ENCODE data around the gene HINT3.
"Not testable (repeated sequence)": the region's sequence is repeated elsewhere in the genome, so short reads cannot be mapped to it uniquely, and the experiment has no call there.

HINT3 gene

GRCh38 chr6:125940247-125941041 is 16.1 kb upstream of the HINT3 start:
- DNase-seq: no peak

DNA sequence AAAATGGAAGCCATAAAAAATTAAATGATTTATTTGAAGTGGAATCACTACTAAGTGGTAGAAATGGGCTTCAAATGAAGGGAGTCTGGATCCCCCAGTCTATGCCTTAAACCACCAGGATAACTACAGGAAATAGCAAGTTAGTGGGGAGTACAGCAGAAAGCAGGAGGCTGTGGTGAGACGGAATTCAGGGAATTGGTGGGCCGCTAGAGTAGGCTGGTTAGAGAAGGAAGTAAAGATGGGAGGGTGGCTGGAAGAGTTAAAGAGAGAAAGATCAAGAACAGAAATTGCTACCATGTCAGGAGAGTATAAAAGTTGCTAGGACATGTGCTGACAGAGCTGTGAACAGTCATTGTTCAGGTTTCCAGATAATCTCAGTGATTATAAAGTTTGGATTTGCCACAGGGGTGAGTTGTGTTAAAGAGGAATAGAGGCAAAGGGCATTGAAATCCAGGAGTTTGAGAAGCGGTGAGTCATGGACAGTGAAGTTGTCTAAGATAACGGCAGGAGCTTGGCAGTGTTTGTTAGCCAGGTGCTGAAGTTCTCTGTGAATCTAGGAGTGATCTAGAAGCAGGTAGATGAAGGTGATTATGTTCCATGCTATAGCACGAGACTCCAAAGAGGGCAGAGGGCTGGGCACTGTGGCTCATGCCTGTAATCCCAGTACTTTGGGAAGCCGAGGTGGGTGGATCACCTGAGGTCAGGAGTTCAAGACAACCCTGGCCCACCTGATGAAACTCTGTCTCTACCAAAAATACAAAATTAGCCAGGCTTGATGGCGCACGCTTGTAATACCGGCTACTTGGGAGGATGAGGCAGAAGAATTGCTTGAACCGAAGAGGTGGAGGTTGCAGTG is 13.7 kb upstream of the HINT3 start:
- no peak for DNase-seq

DNA sequence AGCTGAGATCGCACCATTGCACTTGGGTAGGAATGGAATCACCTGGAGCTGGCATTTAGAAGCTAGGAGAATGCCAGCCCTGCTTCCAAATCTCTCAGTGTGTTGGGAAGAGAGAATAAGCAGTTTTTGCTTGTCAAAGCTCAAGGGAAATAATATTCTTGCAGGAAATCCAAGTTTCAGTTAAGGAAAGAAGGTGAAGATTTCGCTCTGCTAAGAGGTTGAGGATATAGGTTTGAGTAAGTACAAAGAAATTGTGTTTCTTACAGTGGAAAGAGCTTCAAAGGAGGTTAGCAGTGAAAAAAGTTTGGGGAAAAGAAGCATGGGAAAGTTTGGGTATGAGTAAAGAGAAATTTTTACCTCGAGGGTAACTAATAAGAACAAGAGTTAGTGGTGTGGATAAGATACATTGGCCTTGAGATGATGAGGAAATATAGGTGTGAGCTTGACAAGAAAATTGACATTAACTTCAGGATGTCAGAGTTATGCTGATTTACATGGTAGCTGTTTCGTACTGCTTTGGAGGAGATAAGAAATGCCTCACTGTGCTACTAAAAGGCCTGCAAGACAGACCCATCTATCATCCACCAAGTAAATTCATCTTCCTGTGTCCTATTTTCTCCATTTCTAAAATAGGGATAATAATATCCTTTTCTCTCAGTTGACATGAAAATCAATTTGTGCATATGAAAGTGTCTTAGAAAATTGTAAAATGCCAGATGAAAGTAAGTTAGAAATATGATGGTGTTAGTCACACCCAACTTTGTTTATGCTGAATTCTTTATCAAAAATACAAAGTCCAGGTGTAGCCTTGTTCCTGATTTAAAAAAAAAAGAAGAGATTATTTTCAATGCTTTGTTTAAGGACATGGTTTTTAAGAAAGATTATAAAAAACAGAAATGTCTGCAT is 12.8 kb upstream of the HINT3 start:
- no peak for DNase-seq

- DNase-seq: no peak
Measured at GRCh38 chr6:125944434-125944816, 12.1 kb upstream of the HINT3 start.

DNA sequence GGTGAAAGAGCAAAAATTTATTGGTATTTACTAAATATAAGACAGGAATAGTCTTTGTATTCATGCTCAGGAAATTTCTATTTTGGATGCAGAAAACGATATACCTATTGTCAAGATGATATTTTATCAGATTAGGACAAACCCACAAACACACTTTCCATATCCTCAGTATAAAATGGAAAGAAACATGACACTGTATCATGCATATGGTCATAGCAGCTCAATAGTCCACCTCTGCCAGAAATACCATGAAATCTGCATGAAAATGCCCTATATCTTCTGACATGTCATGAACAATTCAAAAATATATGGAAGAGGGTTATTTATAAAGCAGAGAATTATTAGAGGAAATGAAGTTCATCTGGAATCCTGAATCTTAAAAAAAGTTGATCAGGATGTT is 11.7 kb upstream of the HINT3 start:
- DNase-seq: no peak

- DNase-seq: no peak
Measured at GRCh38 chr6:125945378-125946141, 11.0 kb upstream of the HINT3 start.

DNA sequence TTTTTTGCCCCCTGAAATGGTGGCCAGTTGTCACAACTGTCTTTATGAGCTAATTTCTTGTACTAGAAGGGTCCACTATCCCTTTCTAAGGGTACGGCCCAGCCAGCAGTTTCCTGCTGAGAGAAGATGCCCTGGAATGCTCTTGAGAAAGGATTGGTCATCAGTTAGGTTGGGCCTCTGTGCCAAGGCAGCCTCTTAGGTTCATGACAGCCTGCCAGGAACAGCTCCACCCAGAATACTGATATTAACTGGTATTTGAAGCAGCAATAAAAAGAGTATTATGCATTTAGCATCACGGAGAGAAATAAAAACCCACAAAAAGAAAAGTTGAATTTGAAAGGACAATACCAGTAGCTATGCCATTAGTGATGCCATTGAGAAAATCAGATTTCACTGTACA is 9.0 kb upstream of the HINT3 start:
- no peak for DNase-seq

- DNase-seq: no peak
Measured at GRCh38 chr6:125948455-125948854, 8.1 kb upstream of the HINT3 start.

- DNase-seq: no peak
Measured at GRCh38 chr6:125949069-125949468, 7.5 kb upstream of the HINT3 start.

DNA sequence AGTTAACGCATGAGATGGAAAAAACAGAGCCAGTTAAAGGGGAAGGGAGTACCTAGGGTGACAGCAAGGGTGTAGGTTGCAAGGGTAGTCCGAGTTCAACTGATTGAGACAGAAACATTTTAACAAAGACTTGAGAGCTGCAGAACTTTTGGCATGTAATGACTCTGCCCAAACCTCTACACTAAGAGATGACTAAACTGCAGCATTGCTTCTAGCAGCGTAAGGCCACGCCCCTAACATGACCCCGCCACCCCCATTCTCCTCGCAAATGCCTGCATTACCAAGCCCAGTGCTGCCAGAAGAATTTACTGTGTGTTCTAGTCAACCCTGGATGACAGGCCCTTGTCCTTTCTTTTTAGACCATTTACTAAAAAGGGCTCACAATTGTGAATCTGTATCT is 6.3 kb upstream of the HINT3 start:
- no peak for DNase-seq

- DNase-seq: not testable (repeated sequence)
Measured at GRCh38 chr6:125950716-125951115, 5.9 kb upstream of the HINT3 start.

DNA sequence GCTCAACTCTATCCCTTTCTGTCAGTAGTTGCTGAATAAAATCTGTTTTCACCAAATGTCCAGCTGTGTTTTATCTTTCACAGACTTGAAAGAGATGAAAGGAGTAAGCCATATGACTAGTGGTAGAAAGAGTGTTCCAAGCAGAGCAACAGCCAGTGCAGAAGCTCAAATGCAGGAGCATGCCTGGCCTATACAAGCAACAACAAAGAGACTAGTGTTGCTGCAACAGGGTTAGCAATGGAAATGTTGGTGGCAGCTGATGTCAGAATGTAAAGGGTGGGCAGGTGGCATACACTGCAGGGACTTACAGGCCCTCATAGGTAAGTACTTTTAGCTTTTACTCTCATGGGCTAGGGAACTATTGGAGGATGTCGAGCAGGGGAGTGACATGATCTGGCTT is 5.2 kb upstream of the HINT3 start:
- no peak for DNase-seq

GRCh38 chr6:125952764-125953501 is 3.6 kb upstream of the HINT3 start:
- DNase-seq: no peak

GRCh38 chr6:125953502-125953875 is 3.1 kb upstream of the HINT3 start:
- peak; percentile 46 for DNase-seq

DNA sequence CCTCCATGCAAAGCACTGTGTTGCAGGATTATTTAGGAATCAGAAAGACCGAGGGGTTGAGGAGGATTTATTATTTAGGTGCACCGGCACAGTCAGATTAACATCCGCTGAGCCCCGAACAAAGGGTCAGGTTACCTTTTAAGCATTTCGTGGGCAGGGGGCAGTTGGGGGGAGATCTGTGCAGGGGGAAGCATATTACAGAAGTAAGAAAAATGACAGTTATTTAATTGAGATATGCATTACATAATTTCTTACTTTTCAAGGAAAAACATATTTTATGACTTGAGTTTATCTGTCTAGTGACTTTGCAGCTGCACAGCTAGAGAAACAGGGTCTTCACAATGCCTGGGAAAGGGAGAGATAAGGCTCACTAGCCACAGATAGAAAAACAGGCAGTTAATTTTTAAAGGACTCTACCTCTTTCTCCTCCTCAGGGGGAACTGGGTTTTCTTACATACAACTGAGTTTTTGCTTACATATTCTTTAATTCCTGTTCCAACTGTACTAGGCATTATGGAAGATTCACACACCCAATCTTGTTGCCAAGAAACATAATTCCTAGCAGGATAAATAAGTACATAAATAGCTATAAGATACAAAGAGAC is 1.7 kb upstream of the HINT3 start:
- no peak for DNase-seq

- DNase-seq: no peak
Measured at GRCh38 chr6:125955973-125956372, 597 bp upstream of the HINT3 start.

GRCh38 chr6:125957391-125957693 is 772 bp downstream of the HINT3 start:
- no peak for DNase-seq

DNA sequence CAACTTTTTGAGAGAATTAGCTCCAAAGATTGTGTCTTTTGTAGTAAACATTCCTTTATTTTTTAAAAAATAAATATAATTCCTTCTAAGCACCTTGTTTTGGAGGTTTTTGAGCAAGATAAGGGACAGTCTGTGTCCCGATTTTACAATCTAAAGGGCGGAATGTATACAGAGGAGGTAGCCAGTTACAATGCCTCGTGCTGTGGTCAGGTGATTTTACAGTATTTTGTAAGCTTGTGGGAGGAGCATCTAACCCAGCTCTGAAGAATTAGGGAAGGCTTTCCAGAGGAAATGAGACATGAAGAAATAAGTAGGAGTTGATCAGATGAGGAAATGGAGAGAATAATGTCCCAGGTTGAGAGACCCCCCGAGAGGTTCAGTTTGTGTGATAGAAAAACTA is 1.3 kb downstream of the HINT3 start:
- no peak for DNase-seq

DNA sequence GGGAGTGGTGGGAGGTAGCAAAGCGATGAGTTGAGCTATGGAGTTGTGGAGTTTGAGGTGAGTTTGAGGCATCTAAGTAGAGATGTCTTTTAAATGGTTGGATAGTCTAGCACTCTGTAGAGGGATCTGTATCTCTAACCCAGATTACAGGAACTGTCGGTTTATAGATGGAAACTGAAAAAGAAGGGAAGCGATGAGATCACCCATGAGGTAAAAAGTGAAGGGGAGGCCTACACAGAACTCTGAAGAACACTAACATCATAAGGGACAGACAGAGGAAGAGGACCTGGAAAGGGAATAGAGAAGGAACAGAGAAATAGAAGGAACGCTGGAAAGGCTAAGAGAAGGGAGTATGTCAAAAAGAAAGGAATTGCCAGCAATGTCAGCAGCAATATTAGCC is 2.5 kb downstream of the HINT3 start:
- no peak for DNase-seq

DNA sequence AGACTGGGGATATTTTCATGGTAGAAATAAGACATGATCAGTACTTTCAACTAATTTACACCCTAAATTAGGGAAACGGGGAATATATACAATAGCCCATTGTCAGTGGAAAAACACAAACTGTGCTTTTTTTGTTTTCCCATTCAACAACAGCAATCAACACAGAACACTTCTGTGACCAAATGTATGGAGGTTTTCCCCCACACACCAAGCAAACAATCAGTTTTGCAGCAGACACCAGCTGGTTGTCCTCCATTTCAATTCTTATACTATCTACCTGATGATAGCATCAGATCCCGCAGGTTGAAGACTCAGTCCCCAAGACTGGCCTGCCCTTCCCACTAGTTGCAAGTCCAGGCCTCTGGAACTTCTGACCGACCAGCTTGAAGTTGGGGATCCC is 4.5 kb downstream of the HINT3 start:
- no peak for DNase-seq

- DNase-seq: no peak
Measured at GRCh38 chr6:125962900-125963497, 6.4 kb downstream of the HINT3 start.

Data from NCI-H1436 (cell line).